Body of pancreas (tissue), 4 donors: ENCODE measurements around the gene TSHR. TPM values are rescaled to one million over a fixed set of nuclear protein-coding genes. Genes with fewer than 3 reads are reported as not detected.

Experiments
- ATAC-seq: fragments of 150-250 bp; one replicate; pipeline ENCODE4 v1.9.1; 2016
- DNase-seq, 4 donors: peaks; one replicate each; pipeline ENCODE4 v3.0.0-alpha.2; 2019
- H3K27ac ChIP-seq, 4 donors: fragments of 200-600 bp; sonication (generic); 1 replicate in 3 of 4; 2 replicates in 1 of 4; pipeline versions ENCODE4 v1.5.1 to v1.6.1; 2016 to 2019; ENCODE audit warnings: mild to moderate bottlenecking in 1 of 4, mixed read lengths in 1 of 4, moderate library complexity in 1 of 4
- H3K27me3 ChIP-seq, 2 donors: fragments of 200-600 bp; sonication (generic); one replicate each; pipeline ENCODE4 v1.6.0; 2016; ENCODE audit warnings: mild to moderate bottlenecking in 1 of 2
- H3K36me3 ChIP-seq, 2 donors: fragments of 200-600 bp; sonication (generic); replicated peaks in 1 of 2; 2 replicates each; pipeline ENCODE4 v1.5.1; 2016; ENCODE audit warnings: low read depth in 2 of 2; ENCODE audit not compliant: insufficient read depth in 1 of 2
- H3K4me1 ChIP-seq: fragments of 200-600 bp; sonication (generic); one replicate; pipeline ENCODE4 v1.6.0; 2016
- H3K4me3 ChIP-seq, 2 donors: fragments of 200-600 bp; sonication (generic); 1 replicate in 1 of 2; 2 replicates in 1 of 2; pipeline ENCODE4 v1.5.1; 2016 to 2019
- H3K9me3 ChIP-seq, 3 donors: fragments of 200-600 bp; sonication (generic); 1 replicate in 2 of 3; 2 replicates in 1 of 3; pipeline ENCODE4 v1.5.1; 2016
- CTCF ChIP-seq, 7 experiments: fragments of 450-650 bp in 4 of 7; fragments of 200-600 bp in 3 of 7; sonication (generic) in 3 of 7; IDR thresholded peaks; one replicate each; pipeline ENCODE4 v1.5.1; 2016 to 2019; ENCODE audit warnings: antibody characterized with exemption in 7 of 7
- POLR2A ChIP-seq, 3 donors: fragments of 450-650 bp; IDR thresholded peaks; one replicate each; pipeline ENCODE4 v1.6.1; 2016; ENCODE audit warnings: antibody characterized with exemption in 3 of 3, mild to moderate bottlenecking in 2 of 3
- WGBS, 2 donors: methylation state at CpG; one replicate each; pipeline ENCODE4 v1.1.5; 2017; 5-methylcytosine and 5-hydroxymethylcytosine counted together
- intact Hi-C: fragments of 100-400 bp; cut with DNase I; formaldehyde crosslinking; loops from one replicate; pipeline ENCODE4 v1.15.1; 2023
- total RNA-seq, 2 donors: library from RNA; depleted of rRNA; stranded (reverse); fragments of >200 nt; gene quantifications; one replicate each; pipeline ENCODE4 v1.1.0, GENCODE V29; 2016

TSHR gene
- total RNA-seq, 2 donors from 2014 or later: not detected

DNA sequence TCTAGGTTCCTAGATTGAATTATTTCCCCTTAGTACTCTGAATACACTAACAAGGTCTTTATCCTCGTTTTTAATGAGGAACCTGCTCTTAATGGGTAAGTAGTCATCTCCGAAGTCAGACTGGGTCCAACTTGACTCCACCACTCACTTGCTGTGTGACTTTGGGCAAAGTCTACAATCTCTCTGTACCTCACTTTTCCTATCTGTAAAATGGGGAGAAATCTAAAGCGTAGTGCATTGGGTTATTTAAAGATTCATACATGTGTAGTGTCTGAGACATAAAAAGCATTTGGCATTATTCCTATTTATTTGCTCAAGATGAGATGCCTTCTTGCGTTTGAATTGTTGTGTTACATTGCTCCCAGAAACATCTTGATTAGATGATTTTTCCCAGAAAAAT is 213.8 kb downstream of the TSHR start:
- intact Hi-C loops: loop anchor here (10.0 kb wide), 1 partner anchor 174 kb away; no protein-coding TSS in a partner anchor
- H3K9me3 ChIP-seq: no peaks in the 10 kb centered on the region
- 50 to 61% methylated on average over 4 of the region's 4 CpGs for WGBS, 2 donors
- no peaks in the 10 kb centered on the region for H3K36me3 ChIP-seq
- DNase-seq: no peak
- H3K27me3 ChIP-seq: no peaks in the 10 kb centered on the region
- peak overlapping the region; percentile 77 to 95 (median 92) for H3K27ac ChIP-seq
- peaks cover 8% of the 10 kb centered on the region for H3K4me1 ChIP-seq
- peak overlapping the region in 1 of 2 donors; percentile 50 for H3K4me3 ChIP-seq
- ATAC-seq: no peak
- no peak for TF ChIP-seq POLR2A (IDR thresholded peaks at IDR 0.05)
- TF ChIP-seq CTCF (IDR thresholded peaks at IDR 0.05): no peak

DNA sequence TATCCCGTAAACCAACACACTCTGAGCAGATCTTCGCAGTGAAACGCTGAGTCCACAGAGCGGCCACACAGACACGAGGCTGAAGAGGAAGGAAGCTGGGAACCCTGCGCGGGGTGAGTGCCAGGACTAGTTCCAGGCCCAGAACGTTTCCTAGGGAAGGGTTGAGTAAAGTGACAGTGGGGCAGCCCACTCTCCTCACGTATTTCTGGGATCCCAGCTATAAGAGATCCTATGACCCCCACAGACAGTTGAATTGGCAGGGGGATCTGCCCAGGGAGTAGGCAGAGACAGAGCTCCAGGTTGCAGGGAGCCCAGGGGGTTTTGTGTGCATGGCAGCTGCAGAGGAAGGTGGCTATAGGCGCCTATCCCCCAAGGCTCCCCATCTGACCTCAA is 214.3 kb downstream of the TSHR start:
- TF ChIP-seq CTCF (IDR thresholded peaks at IDR 0.05) (no peak), POLR2A (IDR thresholded peaks at IDR 0.05) (no peak)

DNA sequence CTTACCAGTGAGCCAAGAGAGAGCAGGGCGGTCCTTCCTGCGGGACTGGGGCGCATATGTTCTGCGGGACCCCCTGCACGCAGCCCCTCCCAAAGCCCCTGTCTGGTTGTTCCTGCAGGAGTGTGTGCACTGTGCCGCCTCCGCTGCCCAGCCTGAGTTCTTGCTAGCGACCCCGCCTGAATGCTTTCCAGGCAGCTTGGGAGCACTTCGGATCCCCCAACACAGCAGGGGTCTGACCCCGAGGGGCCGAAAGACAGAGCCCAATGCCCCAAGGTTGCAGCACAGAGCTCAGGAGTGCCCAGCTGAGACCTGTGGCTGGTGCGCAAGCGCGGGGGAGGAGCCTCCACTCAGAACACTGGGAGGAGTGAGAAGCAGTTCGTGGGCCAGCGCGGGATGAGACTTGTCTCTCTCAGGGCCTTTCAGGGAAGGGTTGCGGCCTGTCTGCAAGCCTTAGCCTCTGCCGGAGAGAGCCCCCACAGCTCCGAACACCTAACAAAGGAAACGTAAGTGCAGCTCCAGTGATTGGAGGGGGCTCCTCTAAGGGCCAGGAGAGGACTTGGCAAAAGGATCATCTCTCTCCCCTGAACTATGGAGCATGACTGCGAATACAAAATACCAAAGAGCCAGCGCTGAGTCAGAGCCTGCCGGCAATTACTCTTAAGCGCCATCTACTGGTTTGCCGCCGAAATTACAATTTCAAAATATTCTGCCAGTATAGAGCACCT is 214.8 kb downstream of the TSHR start:
- Histone ChIP-seq H3K4me3 (peak overlapping the region; percentile 50 to 54), H3K36me3 (no peaks in the 10 kb centered on the region), H3K27ac (peak overlapping the region; percentile 77 to 95 (median 92)), H3K27me3 (no peaks in the 10 kb centered on the region), H3K9me3 (no peaks in the 10 kb centered on the region), H3K4me1 (peaks cover 6% of the 10 kb centered on the region)
- intact Hi-C loops: no loop called here
- ATAC-seq: peak; percentile 98
- TF ChIP-seq POLR2A (IDR thresholded peaks at IDR 0.05) (peak; percentile 44 to 77 (median 76)), CTCF (IDR thresholded peaks at IDR 0.05) (peak; percentile 86 to 95 (median 94))
- DNase-seq: peak; percentile 89 to 94 (median 94)
- WGBS, 2 donors: 0 to 1% methylated on average over 5 to 28 of the region's 28 CpGs

More for the DNA sequence above, 214.3 kb downstream of the TSHR start:
- H3K27me3 ChIP-seq: no peaks in the 10 kb centered on the region
- peak; percentile 56 to 74 (median 66) for DNase-seq
- H3K9me3 ChIP-seq: no peaks in the 10 kb centered on the region
- peaks cover 6% of the 10 kb centered on the region for H3K4me1 ChIP-seq
- no peaks in the 10 kb centered on the region for H3K36me3 ChIP-seq
- H3K4me3 ChIP-seq: peak overlapping the region; percentile 50 to 54
- H3K27ac ChIP-seq: peak overlapping the region; percentile 77 to 95 (median 92)
- 2 to 9% methylated on average over 9 to 10 of the region's 10 CpGs for WGBS, 2 donors
- intact Hi-C loops: loop anchor here (10.0 kb wide), 1 partner anchor 175 kb away; no protein-coding TSS in a partner anchor
- ATAC-seq: peak; percentile 56

GRCh38 chr14:81170829-81171195 is 215.4 kb downstream of the TSHR start:
- no peaks in the 10 kb centered on the region for H3K27me3 ChIP-seq
- no peak for ATAC-seq
- no peak for TF ChIP-seq CTCF (IDR thresholded peaks at IDR 0.05)
- intact Hi-C loops: no loop called here
- no peaks in the 10 kb centered on the region for H3K36me3 ChIP-seq
- H3K4me3 ChIP-seq: no peak overlapping the region
- H3K9me3 ChIP-seq: no peaks in the 10 kb centered on the region
- peak overlapping the region; percentile 77 to 95 (median 92) for H3K27ac ChIP-seq
- 7 to 10% methylated on average over 3 of the region's 3 CpGs for WGBS, 2 donors
- DNase-seq: no peak
- peaks cover 6% of the 10 kb centered on the region for H3K4me1 ChIP-seq

DNA sequence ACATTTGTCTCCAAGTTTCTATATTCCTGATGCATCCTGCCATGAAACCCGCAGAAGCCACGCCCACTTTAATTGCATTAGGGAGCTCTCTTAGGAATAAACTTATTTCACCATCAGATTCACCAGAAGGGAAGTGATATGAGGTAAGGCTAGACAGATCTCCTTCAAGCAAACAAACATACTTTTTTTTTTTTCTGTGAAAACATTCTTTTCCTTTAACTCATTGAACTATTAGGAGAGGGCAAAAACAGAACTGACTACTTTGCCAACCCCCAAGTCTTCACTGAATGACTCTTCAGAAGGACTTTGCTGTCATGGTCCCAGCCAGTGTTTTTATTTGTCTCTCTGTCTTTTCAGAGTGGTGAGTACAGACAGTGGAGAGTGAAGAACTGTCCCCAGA is 216.9 kb downstream of the TSHR start:
- DNase-seq: no peak
- 78 to 82% methylated on average over 2 of the region's 2 CpGs for WGBS, 2 donors
- intact Hi-C loops: no loop called here

More for the DNA sequence above, 216.9 kb downstream of the TSHR start:
- TF ChIP-seq POLR2A (IDR thresholded peaks at IDR 0.05): no peak
- TF ChIP-seq CTCF (IDR thresholded peaks at IDR 0.05): no peak
- no peak overlapping the region for H3K27ac ChIP-seq
- no peaks in the 10 kb centered on the region for H3K27me3 ChIP-seq
- H3K36me3 ChIP-seq: no peaks in the 10 kb centered on the region
- no peaks in the 10 kb centered on the region for H3K9me3 ChIP-seq
- peaks cover 15% of the 10 kb centered on the region for H3K4me1 ChIP-seq
- no peak overlapping the region for H3K4me3 ChIP-seq
- ATAC-seq: no peak
